ENCODE measurements around the gene SLF1.

Gene SLF1

GRCh38 chr5:94667937-94668336 is 49.5 kb downstream of the SLF1 start:
- no peak for DNase-seq

GRCh38 chr5:94670726-94671125 is 52.3 kb downstream of the SLF1 start:
- DNase-seq, result no peak

- no peak for DNase-seq
Measured at GRCh38 chr5:94672746-94673145, 54.3 kb downstream of the SLF1 start.

- no peak for DNase-seq
Measured at GRCh38 chr5:94674490-94675382, 56.3 kb downstream of the SLF1 start.

GRCh38 chr5:94675965-94676618 is 57.6 kb downstream of the SLF1 start:
- no peak for DNase-seq

GRCh38 chr5:94682814-94683520 is 64.5 kb downstream of the SLF1 start:
- DNase-seq, result no peak

GRCh38 chr5:94689908-94690307 is 71.4 kb downstream of the SLF1 start:
- DNase-seq, result no peak

- no peak for DNase-seq
Measured at GRCh38 chr5:94690778-94691177, 72.3 kb downstream of the SLF1 start.

- no peak for DNase-seq
Measured at GRCh38 chr5:94691291-94691690, 72.8 kb downstream of the SLF1 start.

- DNase-seq, result no peak
Measured at GRCh38 chr5:94691949-94692348, 73.5 kb downstream of the SLF1 start.

GRCh38 chr5:94692581-94692980 is 74.1 kb downstream of the SLF1 start:
- no peak for DNase-seq

- DNase-seq, result no peak
Measured at GRCh38 chr5:94693043-94693822, 74.8 kb downstream of the SLF1 start.

GRCh38 chr5:94693845-94694370 is 75.4 kb downstream of the SLF1 start:
- DNase-seq, result no peak

GRCh38 chr5:94694671-94695070 is 76.2 kb downstream of the SLF1 start:
- no peak for DNase-seq

GRCh38 chr5:94698197-94698596 is 79.7 kb downstream of the SLF1 start:
- no peak for DNase-seq

GRCh38 chr5:94699562-94699961 is 81.1 kb downstream of the SLF1 start:
- no peak for DNase-seq

- no peak for DNase-seq
Measured at GRCh38 chr5:94700592-94700991, 82.1 kb downstream of the SLF1 start.

- DNase-seq, result no peak
Measured at GRCh38 chr5:94702729-94703128, 84.3 kb downstream of the SLF1 start.

- DNase-seq, result no peak
Measured at GRCh38 chr5:94705427-94705826, 87.0 kb downstream of the SLF1 start.

- no peak for DNase-seq
Measured at GRCh38 chr5:94707359-94707758, 88.9 kb downstream of the SLF1 start.

- no peak for DNase-seq
Measured at GRCh38 chr5:94709277-94709676, 90.8 kb downstream of the SLF1 start.

GRCh38 chr5:94711785-94712184 is 93.3 kb downstream of the SLF1 start:
- DNase-seq, result no peak

- no peak for DNase-seq
Measured at GRCh38 chr5:94715768-94716167, 97.3 kb downstream of the SLF1 start.

All from activated CD4-positive, CD25-positive, alpha-beta regulatory T cell (primary cell).